Ovary (tissue), 9 donors: ENCODE measurements around the gene ZNF606. TPM values are rescaled to one million over a fixed set of nuclear protein-coding genes. Genes with fewer than 3 reads are reported as not detected.
A peak's percentile ranks its signal among the peaks of the same experiment; 100 is the strongest.

Experiments
- DNase-seq, 5 donors: peaks; one replicate each; pipeline ENCODE4 v3.0.0-alpha.2; 2019 to 2020
- H3K27ac ChIP-seq, 2 donors: fragments of 200-600 bp; one replicate each; pipeline versions ENCODE4 v1.5.1 to v1.8.0; 2019 to 2022
- H3K27me3 ChIP-seq: fragments of 200-600 bp; one replicate; pipeline ENCODE4 v1.8.0; 2022
- H3K36me3 ChIP-seq: fragments of 200-600 bp; sonication (generic); one replicate; pipeline ENCODE4 v1.5.1; 2019
- H3K4me1 ChIP-seq: one replicate; pipeline ENCODE4 v1.8.1; 2013; ENCODE audit warnings: mild to moderate bottlenecking, moderate library complexity; ENCODE audit not compliant: insufficient read depth
- H3K4me3 ChIP-seq: fragments of 200-600 bp; sonication (generic); one replicate; pipeline ENCODE4 v1.5.1; 2017
- H3K9me3 ChIP-seq, 2 donors: fragments of 200-600 bp in 1 of 2; sonication (generic) in 1 of 2; one replicate each; pipeline versions ENCODE4 v1.5.1 to v1.8.1; 2013 to 2019; ENCODE audit warnings: mild to moderate bottlenecking in 1 of 2, moderate library complexity in 1 of 2
- CTCF ChIP-seq, 3 donors: fragments of 450-650 bp in 2 of 3; fragments of 200-600 bp in 1 of 3; IDR thresholded peaks; one replicate each; pipeline versions ENCODE4 v1.5.1 to v1.8.0; 2016 to 2022; ENCODE audit warnings: antibody characterized with exemption in 3 of 3, mild to moderate bottlenecking in 1 of 3
- EP300 ChIP-seq: sonication (generic); formaldehyde crosslinking; IDR thresholded peaks from one replicate; pipeline ENCODE4 v1.6.1; 2017; ENCODE audit warnings: antibody characterized with exemption
- POLR2A ChIP-seq: fragments of 450-650 bp; IDR thresholded peaks from one replicate; pipeline ENCODE4 v1.6.1; 2017; ENCODE audit warnings: antibody characterized with exemption, mild to moderate bottlenecking, moderate library complexity
- WGBS, 3 donors: extraction: QIAGEN DNeasy Blood & Tissue Kit in 1 of 3; methylation state at CpG; one replicate each; pipeline versions ENCODE4 v1.1.5 to v1.1.7; 2013 to 2017; 5-methylcytosine and 5-hydroxymethylcytosine counted together
- intact Hi-C, 4 donors: fragments of 100-400 bp; cut with DNase I; formaldehyde crosslinking; loops; one replicate each; pipeline versions ENCODE4 v1.11.0 to v1.15.1; 2022 to 2023
- polyA plus RNA-seq, 2 donors: library from polyadenylated mRNA; stranded (reverse); fragments of 200-250 nt in 1 of 2; fragments of 350-450 nt in 1 of 2; fragmentation: Illumina TruSeq in 1 of 2; extraction: RNeasy Lipid Tissue Mini Kit (QIAGEN cat#74804) in 1 of 2; gene quantifications; one replicate each; pipeline ENCODE4 v1.2.3, GENCODE V29; 2013 to 2014
- total RNA-seq, 7 donors: library from RNA; depleted of rRNA in 2 of 7; stranded (reverse); fragments of >200 nt in 2 of 7; fragmentation: NEBNext Ultra II Directional in 3 of 7; extraction: Animal tissue kit (Norgen Biotek cat#: 25700) in 3 of 7; gene quantifications; one replicate each; pipeline versions ENCODE4 v1.1.0 to v1.2.4, GENCODE V29; 2016 to 2023
- donor health status: DM: no; HTN: no; CAD: no; lungs with moderate emphysema.
- donor health status: DM: no; HTN: no; CAD: no.
- donor health status: Bipolar disorder and iron deficiency.
- donor health status: DM: yes; HTN: yes; CAD: no.
- donor health status: DM: no; HTN: no; CAD: no.
- donor health status: DM: yes; HTN: yes; CAD: no.

Gene ZNF606
- total and polyA plus RNA-seq, 9 donors = 7.3 to 38.1 (median 22.3) TPM

- TF ChIP-seq EP300 (no peak), CTCF (IDR thresholded peaks at IDR 0.05) (no peak), POLR2A (no peak)
- H3K27ac ChIP-seq = no peak overlapping the region
- H3K4me1 ChIP-seq = no peaks in the 10 kb centered on the region
- no peak overlapping the region for H3K4me3 ChIP-seq
- H3K36me3 ChIP-seq = no peaks in the 10 kb centered on the region
- no peak for DNase-seq
- intact Hi-C loops = no loop called here
- H3K27me3 ChIP-seq = no peaks in the 10 kb centered on the region
- peaks cover 0 to 10% of the 10 kb centered on the region in 2 donors for H3K9me3 ChIP-seq
- WGBS, 3 donors = 84 to 95% (median 87%) methylated on average over 4 of the region's 4 CpGs
These were observed 47.6 kb downstream of the ZNF606 start for GRCh38 chr19:57954996-57955395.

DNA sequence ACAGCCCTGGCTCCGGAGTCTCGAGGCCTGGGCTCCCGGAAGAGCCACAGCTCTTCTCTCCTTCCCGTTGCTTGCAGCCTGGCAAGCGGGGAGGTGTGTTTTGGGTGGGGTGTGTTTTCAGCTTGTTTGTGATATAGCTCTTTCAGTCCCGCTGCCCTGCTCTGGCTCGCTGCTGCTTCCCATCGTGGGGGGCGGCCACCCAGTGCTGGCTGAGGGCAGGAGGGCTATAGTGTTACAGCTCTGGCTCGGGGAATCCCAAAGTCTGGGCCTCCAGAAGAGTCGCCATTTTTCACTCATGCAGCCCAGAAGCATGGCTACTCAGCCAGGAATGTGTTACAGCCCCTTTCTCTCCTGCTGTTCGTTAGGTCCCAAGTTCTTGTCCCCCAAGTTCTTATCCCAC is 52.9 kb downstream of the ZNF606 start:
- H3K4me3 ChIP-seq = no peak overlapping the region
- 90 to 94% (median 90%) methylated on average over 12 of the region's 12 CpGs for WGBS, 3 donors
- H3K4me1 ChIP-seq = peaks cover 4% of the 10 kb centered on the region
- no peaks in the 10 kb centered on the region for H3K27me3 ChIP-seq
- H3K36me3 ChIP-seq = no peaks in the 10 kb centered on the region
- intact Hi-C loops = no loop called here
- no peak overlapping the region for H3K27ac ChIP-seq
- no peak for TF ChIP-seq POLR2A
- no peak for TF ChIP-seq CTCF (IDR thresholded peaks at IDR 0.05)
- TF ChIP-seq EP300 = no peak
- no peak for DNase-seq
- peaks cover 0 to 12% of the 10 kb centered on the region in 2 donors for H3K9me3 ChIP-seq

DNA sequence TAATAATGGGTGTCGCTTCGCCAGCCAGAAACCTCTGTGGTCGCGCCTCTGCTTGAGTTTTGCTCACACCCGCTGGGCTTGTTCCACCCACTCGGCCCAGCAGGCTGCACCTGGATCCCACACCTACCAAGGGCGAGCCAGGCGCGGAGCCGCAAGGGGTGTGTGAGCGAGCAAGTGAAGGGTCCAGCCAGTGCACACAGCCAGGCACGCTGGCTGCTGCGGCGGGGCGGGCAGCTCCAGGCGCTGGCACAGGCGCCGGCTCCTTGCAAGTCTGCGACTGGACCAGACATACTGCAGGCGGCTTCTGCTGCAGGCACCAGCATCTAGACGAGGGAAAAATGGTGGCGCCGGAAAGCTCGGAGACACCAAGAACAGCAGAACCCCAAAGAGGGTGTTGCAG is 53.3 kb downstream of the ZNF606 start:
- Histone ChIP-seq H3K27ac (no peak overlapping the region), H3K36me3 (no peaks in the 10 kb centered on the region), H3K4me1 (peaks cover 4% of the 10 kb centered on the region), H3K27me3 (no peaks in the 10 kb centered on the region), H3K4me3 (no peak overlapping the region), H3K9me3 (peaks cover 0 to 16% of the 10 kb centered on the region in 2 donors)
- WGBS, 3 donors = 92 to 96% (median 94%) methylated on average over 24 of the region's 24 CpGs
- TF ChIP-seq EP300 = no peak
- no peak for TF ChIP-seq POLR2A
- TF ChIP-seq CTCF (IDR thresholded peaks at IDR 0.05) = no peak
- intact Hi-C loops = no loop called here
- peak in 3 of 5 donors; percentile 9 to 24 (median 23) for DNase-seq

DNA sequence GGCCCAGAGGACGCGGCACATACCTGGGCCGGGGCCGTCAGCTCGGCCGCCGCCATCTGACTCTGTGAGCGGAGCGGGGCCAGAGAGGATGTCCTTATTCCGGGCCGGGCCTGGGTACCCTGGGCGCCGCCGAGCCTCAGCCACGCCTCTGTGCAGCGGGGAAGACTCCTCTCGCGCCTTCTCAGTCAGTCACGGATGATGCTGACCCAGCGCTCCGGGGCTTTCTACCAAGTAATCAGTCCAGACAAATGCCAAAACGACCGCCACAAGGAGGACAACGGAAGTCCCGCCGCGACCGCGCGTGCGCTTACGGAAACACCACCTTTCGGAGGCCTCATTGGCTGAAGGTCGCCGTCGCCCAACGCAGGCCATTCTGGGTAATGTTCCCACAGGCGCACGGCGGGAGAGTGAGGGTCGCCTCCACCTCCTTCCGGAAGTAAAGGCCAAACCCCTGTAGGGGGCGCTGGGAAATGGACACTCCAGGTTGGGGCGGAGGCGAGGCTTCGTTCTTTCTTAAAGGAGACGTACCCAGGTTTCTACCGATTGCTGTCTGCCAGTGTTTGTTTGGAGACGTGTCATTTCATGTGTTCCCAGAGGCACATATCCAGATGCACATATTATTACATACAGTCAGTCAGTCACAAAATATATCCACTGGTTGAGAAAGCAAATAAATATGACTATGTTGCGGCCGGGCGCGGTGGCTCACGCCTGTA is 55.0 kb downstream of the ZNF606 start, which contains the start of gene ZNF256:
TSS of gene ZNF256 (minus strand) at position 288 of the 716 bp plus-strand sequence. CDS start at position 56, 232 bp downstream.
- Histone ChIP-seq H3K4me3 (peak within 1 kb of the TSS; percentile 91), H3K36me3 (no peaks in the 10 kb centered on the region), H3K27ac (peak within 1 kb of the TSS; percentile 56 to 71), H3K27me3 (no peaks in the 10 kb centered on the region), H3K9me3 (peaks cover 0 to 33% of the 10 kb centered on the region in 2 donors), H3K4me1 (peaks cover 4% of the 10 kb centered on the region)
- no peak for TF ChIP-seq EP300
- peak; percentile 30 for TF ChIP-seq POLR2A
- peak; percentile 52 to 68 (median 54) for TF ChIP-seq CTCF (IDR thresholded peaks at IDR 0.05)
- peak; percentile 89 to 94 (median 93) for DNase-seq
- intact Hi-C loops = no loop called here
- 3 to 9% (median 7%) methylated on average over 49 to 54 of the region's 54 CpGs for WGBS, 3 donors
